CD4-positive, CD25-positive, alpha-beta regulatory T cell (primary cell): Measurements from ENCODE around the gene YPEL2. TPM values are rescaled to one million over a fixed set of nuclear protein-coding genes. Genes with fewer than 3 reads are reported as not detected.
"Not testable (repeated sequence)": the region's sequence is repeated elsewhere in the genome, so short reads cannot be mapped to it uniquely, and the experiment has no call there.

Source experiments
- ATAC-seq, 2 donors: fragments of 150-1000 bp; cut with Tn5 transposase; one replicate each; pipeline ENCODE4 v1.10.0; 2021; ENCODE audit warnings: low read depth in 2 of 2, moderate number of reproducible peaks in 2 of 2, moderate library complexity in 1 of 2
- DNase-seq, 3 donors: peaks; one replicate each; pipeline versions ENCODE4 v3.0.0 to v3.0.0-alpha.2; 2012 to 2022; ENCODE audit warnings: mixed read lengths in 1 of 3
- H3K27ac ChIP-seq: one replicate; pipeline ENCODE4 v1.7.0; 2013; ENCODE audit warnings: mild to moderate bottlenecking, low read length; ENCODE audit not compliant: insufficient read depth, poor library complexity, severe bottlenecking
- H3K27me3 ChIP-seq: one replicate; pipeline ENCODE4 v1.7.0; 2013; ENCODE audit warnings: low read length; ENCODE audit not compliant: control insufficient read depth, insufficient read depth
- H3K36me3 ChIP-seq: one replicate; pipeline ENCODE4 v1.7.0; 2013; ENCODE audit warnings: mild to moderate bottlenecking, low read length, moderate library complexity; ENCODE audit not compliant: control insufficient read depth, insufficient read depth
- H3K4me1 ChIP-seq: 2 replicates; pipeline ENCODE4 v1.7.0; 2013; ENCODE audit warnings: mild to moderate bottlenecking, low read length; ENCODE audit not compliant: insufficient read depth, control insufficient read depth, poor library complexity, severe bottlenecking
- H3K4me3 ChIP-seq: one replicate; pipeline ENCODE4 v1.7.0; 2013; ENCODE audit warnings: low read depth, mild to moderate bottlenecking, low read length, moderate library complexity
- H3K9me3 ChIP-seq, 2 experiments: 1 replicate in 1 of 2; 2 replicates in 1 of 2; pipeline ENCODE4 v1.7.0; 2013; ENCODE audit warnings: low read length in 2 of 2, mild to moderate bottlenecking in 1 of 2, moderate library complexity in 1 of 2; ENCODE audit not compliant: control insufficient read depth in 2 of 2
- H3K27ac Mint-ChIP-seq, 3 donors: one replicate each; pipeline ENCODE4 v1.8.0; 2020 to 2022; ENCODE audit warnings: mild to moderate bottlenecking in 3 of 3, mixed read lengths in 3 of 3, moderate library complexity in 2 of 3
- H3K27me3 Mint-ChIP-seq: one replicate; pipeline ENCODE4 v1.8.0; 2022; ENCODE audit warnings: mild to moderate bottlenecking, mixed read lengths
- H3K36me3 Mint-ChIP-seq: one replicate; pipeline ENCODE4 v1.8.0; 2020; ENCODE audit warnings: mixed read lengths
- H3K4me1 Mint-ChIP-seq, 4 donors: one replicate each; pipeline ENCODE4 v1.8.0; 2020 to 2022; ENCODE audit warnings: mixed read lengths in 4 of 4, mild to moderate bottlenecking in 1 of 4
- H3K4me3 Mint-ChIP-seq, 4 donors: one replicate each; pipeline ENCODE4 v1.8.0; 2020 to 2022; ENCODE audit warnings: mild to moderate bottlenecking in 4 of 4, mixed read lengths in 4 of 4, moderate library complexity in 3 of 4
- H3K9me3 Mint-ChIP-seq, 7 donors: one replicate each; pipeline ENCODE4 v1.8.0; 2020 to 2022; ENCODE audit warnings: mixed read lengths in 7 of 7, mild to moderate bottlenecking in 3 of 7, moderate library complexity in 2 of 7
- polyA plus RNA-seq, 4 donors: library from polyadenylated mRNA; unstranded; fragments of 300-500 nt; fragmentation: Illumina TruSeq; gene quantifications; one replicate each; pipeline ENCODE4 v1.2.3, GENCODE V29; 2021
- total RNA-seq: library from RNA; stranded (reverse); gene quantifications from one replicate; pipeline ENCODE4 v1.2.3, GENCODE V29; 2022

Gene YPEL2
- total and polyA plus RNA-seq, 5 donors from 2014 or later, result 35.7 to 64.3 (median 44.8) TPM

DNA sequence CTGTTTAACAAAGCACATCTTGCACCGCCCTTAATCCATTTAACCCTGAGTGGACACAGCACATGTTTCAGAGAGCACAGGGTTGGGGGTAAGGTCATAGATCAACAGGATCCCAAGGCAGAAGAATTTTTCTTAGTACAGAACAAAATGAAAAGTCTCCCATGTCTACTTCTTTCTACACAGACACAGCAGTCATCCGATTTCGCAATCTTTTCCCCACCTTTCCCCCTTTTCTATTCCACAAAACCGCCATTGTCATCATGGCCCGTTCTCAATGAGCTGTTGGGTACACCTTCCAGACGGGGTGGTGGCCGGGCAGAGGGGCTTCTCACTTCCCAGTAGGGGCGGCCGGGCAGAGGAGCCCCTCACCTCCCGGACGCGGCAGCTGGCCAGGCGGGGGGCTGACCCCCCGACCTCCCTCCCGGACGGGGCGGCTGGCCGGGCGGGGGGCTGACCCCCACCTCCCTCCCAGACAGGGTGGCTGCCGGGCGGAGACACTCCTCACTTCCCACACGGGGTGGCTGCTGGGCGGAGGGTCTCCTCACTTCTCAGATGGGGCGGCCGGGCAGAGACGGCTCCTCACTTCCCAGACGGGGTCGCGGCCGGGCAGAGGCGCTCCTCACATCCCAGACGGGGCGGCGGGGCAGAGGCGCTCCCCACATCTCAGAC lies 62.4 kb downstream of the YPEL2 start:
- H3K27ac Mint-ChIP-seq, H3K27ac ChIP-seq, H3K4me3 Mint-ChIP-seq, H3K27me3 ChIP-seq, H3K9me3 ChIP-seq, DNase-seq, H3K9me3 Mint-ChIP-seq, H3K27me3 Mint-ChIP-seq, H3K4me1 Mint-ChIP-seq, H3K4me1 ChIP-seq, ATAC-seq, H3K4me3 ChIP-seq: not testable (repeated sequence)
- peaks cover 36% of the 10 kb centered on the region for H3K36me3 Mint-ChIP-seq
- peaks cover 70% of the 10 kb centered on the region for H3K36me3 ChIP-seq

- H3K4me1 ChIP-seq, result no peaks in the 10 kb centered on the region
- Mint-ChIP-seq H3K9me3 (no peaks in the 10 kb centered on the region), H3K27ac (peak overlapping the region in 1 of 3 donors; percentile 44), H3K4me3 (no peak overlapping the region), H3K4me1 (peaks cover 10 to 14% (median 11%) of the 10 kb centered on the region in 4 donors), H3K36me3 (peaks cover 43% of the 10 kb centered on the region), H3K27me3 (no peaks in the 10 kb centered on the region)
- H3K27ac ChIP-seq, result no peak overlapping the region
- H3K9me3 ChIP-seq, result no peaks in the 10 kb centered on the region
- no peak overlapping the region for H3K4me3 ChIP-seq
- DNase-seq, result no peak
- no peaks in the 10 kb centered on the region for H3K27me3 ChIP-seq
- no peak for ATAC-seq
- peaks cover 64% of the 10 kb centered on the region for H3K36me3 ChIP-seq
These were observed 64.8 kb downstream of the YPEL2 start for GRCh38 chr17:59396134-59396826.

- ATAC-seq, result no peak
- peak overlapping the region in 2 of 3 donors; percentile 27 to 64 for H3K27ac Mint-ChIP-seq
These were observed 66.0 kb downstream of the YPEL2 start for GRCh38 chr17:59397316-59398073.

DNA sequence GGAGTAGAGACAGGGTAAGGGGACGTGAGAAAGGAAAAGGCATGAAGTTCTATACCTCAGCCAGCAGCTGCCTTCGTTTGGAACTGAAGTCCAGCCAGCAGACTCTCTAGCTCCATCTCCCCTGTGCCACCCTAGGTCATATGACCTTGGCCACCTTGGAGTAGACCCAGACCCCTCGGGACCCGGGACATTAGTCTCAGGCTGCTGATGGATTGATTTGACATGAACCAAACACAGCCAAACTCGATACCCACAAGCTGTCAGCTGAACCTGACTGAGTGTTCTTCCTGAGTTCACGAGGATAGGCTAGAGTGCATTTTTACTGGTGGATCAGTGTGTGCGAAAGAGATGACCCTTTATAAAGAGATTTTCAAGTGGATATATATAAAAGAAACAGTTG lies 68.5 kb downstream of the YPEL2 start:
- ATAC-seq, result no peak
- Mint-ChIP-seq H3K4me1 (peaks cover 6 to 16% (median 13%) of the 10 kb centered on the region in 4 donors), H3K27me3 (no peaks in the 10 kb centered on the region), H3K9me3 (no peaks in the 10 kb centered on the region), H3K27ac (no peak overlapping the region), H3K36me3 (peaks cover 47% of the 10 kb centered on the region), H3K4me3 (no peak overlapping the region)
- Histone ChIP-seq H3K27me3 (no peaks in the 10 kb centered on the region), H3K27ac (no peak overlapping the region), H3K4me1 (no peaks in the 10 kb centered on the region), H3K36me3 (peaks cover 68% of the 10 kb centered on the region), H3K9me3 (no peaks in the 10 kb centered on the region), H3K4me3 (no peak overlapping the region)
- DNase-seq, result no peak

More at GRCh38 chr17:59397316-59398073, 66.0 kb downstream of the YPEL2 start:
- Histone ChIP-seq H3K36me3 (peaks cover 64% of the 10 kb centered on the region), H3K4me3 (no peak overlapping the region), H3K27ac (no peak overlapping the region), H3K4me1 (no peaks in the 10 kb centered on the region), H3K27me3 (no peaks in the 10 kb centered on the region), H3K9me3 (no peaks in the 10 kb centered on the region)
- Mint-ChIP-seq H3K4me1 (peaks cover 6 to 15% (median 12%) of the 10 kb centered on the region in 4 donors), H3K27me3 (no peaks in the 10 kb centered on the region), H3K9me3 (no peaks in the 10 kb centered on the region), H3K36me3 (peaks cover 38% of the 10 kb centered on the region), H3K4me3 (no peak overlapping the region)
- DNase-seq, result no peak

DNA sequence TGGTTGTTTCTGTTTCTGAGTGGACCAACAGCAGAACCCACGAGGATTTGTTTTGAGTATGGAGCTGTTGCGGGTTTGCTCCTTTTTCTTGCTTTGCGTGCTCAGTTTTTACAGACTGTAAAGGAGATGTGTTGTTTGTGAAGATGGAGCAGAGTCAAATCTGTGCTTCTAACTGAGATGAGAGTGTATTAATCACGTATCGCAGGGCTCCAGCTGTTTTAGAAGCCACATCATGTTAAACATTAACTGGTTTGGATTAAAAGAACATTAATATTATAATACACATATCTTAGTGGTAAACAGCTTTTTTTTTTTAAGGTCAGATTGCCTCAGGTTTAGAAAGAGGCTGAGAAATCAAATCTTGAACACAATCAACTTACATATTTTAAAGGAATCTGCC lies 69.4 kb downstream of the YPEL2 start:
- no peak overlapping the region for H3K4me3 Mint-ChIP-seq
- no peak for ATAC-seq
- no peaks in the 10 kb centered on the region for H3K9me3 ChIP-seq
- no peaks in the 10 kb centered on the region for H3K9me3 Mint-ChIP-seq
- H3K27ac ChIP-seq, result peak overlapping the region; percentile 10
- no peaks in the 10 kb centered on the region for H3K27me3 ChIP-seq
- no peaks in the 10 kb centered on the region for H3K4me1 ChIP-seq
- H3K36me3 Mint-ChIP-seq, result peaks cover 50% of the 10 kb centered on the region
- no peak overlapping the region for H3K4me3 ChIP-seq
- no peaks in the 10 kb centered on the region for H3K27me3 Mint-ChIP-seq
- H3K36me3 ChIP-seq, result peaks cover 64% of the 10 kb centered on the region
- DNase-seq, result no peak
- H3K27ac Mint-ChIP-seq, result no peak overlapping the region
- peaks cover 8 to 16% (median 13%) of the 10 kb centered on the region in 4 donors for H3K4me1 Mint-ChIP-seq

GRCh38 chr17:59401274-59401673 lies 69.8 kb downstream of the YPEL2 start:
- Histone ChIP-seq H3K4me3 (no peak overlapping the region), H3K4me1 (no peaks in the 10 kb centered on the region), H3K27me3 (no peaks in the 10 kb centered on the region), H3K27ac (peak overlapping the region; percentile 10), H3K9me3 (no peaks in the 10 kb centered on the region), H3K36me3 (peaks cover 67% of the 10 kb centered on the region)
- Mint-ChIP-seq H3K36me3 (peaks cover 51% of the 10 kb centered on the region), H3K4me1 (peaks cover 10 to 16% (median 13%) of the 10 kb centered on the region in 4 donors), H3K4me3 (no peak overlapping the region), H3K27me3 (no peaks in the 10 kb centered on the region), H3K27ac (no peak overlapping the region), H3K9me3 (no peaks in the 10 kb centered on the region)
- ATAC-seq (no peak), DNase-seq (no peak)

DNA sequence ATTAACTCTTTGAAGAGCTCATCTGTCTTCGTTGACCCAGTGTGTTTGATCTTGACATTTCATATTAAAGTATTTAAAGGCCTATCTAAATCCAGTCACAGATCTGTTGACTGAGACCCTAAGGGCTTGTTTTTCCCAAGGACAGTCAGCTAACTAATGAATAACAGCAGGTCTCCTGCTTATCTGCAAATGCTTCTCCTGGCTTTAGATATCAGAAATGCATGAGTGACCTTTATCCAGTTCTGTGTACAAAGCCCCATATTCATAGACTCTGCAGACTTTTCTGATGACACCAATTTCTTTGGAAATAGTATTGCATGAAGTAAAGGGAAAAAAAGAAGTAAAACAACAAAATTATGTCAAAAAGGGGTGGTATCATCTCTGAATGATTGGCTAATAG lies 70.3 kb downstream of the YPEL2 start:
- Histone ChIP-seq H3K27ac (peak overlapping the region; percentile 23), H3K36me3 (peaks cover 64% of the 10 kb centered on the region), H3K4me1 (no peaks in the 10 kb centered on the region), H3K9me3 (no peaks in the 10 kb centered on the region), H3K4me3 (no peak overlapping the region), H3K27me3 (no peaks in the 10 kb centered on the region)
- Mint-ChIP-seq H3K4me3 (no peak overlapping the region), H3K9me3 (no peaks in the 10 kb centered on the region), H3K4me1 (peaks cover 10 to 16% (median 13%) of the 10 kb centered on the region in 4 donors), H3K36me3 (peaks cover 53% of the 10 kb centered on the region), H3K27ac (peak overlapping the region in 1 of 3 donors; percentile 34), H3K27me3 (no peaks in the 10 kb centered on the region)
- DNase-seq (no peak), ATAC-seq (no peak)
